Fibroblast of villous mesenchyme (primary cell): ENCODE measurements around the gene TRAPPC14. TPM values are rescaled to one million over a fixed set of nuclear protein-coding genes. Genes with fewer than 3 reads are reported as not detected.

ENCODE experiments used
- DNase-seq: peaks from one replicate; pipeline ENCODE4 v3.0.0-alpha.2; 2010; ENCODE audit warnings: low read depth
- H3K4me3 ChIP-seq: 2 replicates; pipeline ENCODE4 v1.5.1; 2011; ENCODE audit warnings: low read depth, mild to moderate bottlenecking, low read length
- CTCF ChIP-seq: IDR thresholded peaks from 2 replicates; pipeline ENCODE4 v1.5.1; 2012; ENCODE audit warnings: low read depth, mild to moderate bottlenecking, low read length; ENCODE audit not compliant: insufficient read depth
- total RNA-seq: library from RNA; depleted of rRNA; stranded (reverse); fragments of >200 nt; gene quantifications from 2 replicates; pipeline ENCODE4 v1.2.3, GENCODE V29; 2012

TRAPPC14 gene
- total RNA-seq, 1 donor = 14.2 TPM

- no peak for TF ChIP-seq CTCF
- peak; percentile 64 for DNase-seq
These were observed 38.4 kb downstream of the TRAPPC14 start for GRCh38 chr7:100119970-100120732.

GRCh38 chr7:100119072-100119969 lies 39.2 kb downstream of the TRAPPC14 start, which contains the start of the genes CNPY4 and TAF6:
Gene CNPY4, plus strand, starts transcription at chr7:100119634. Its CDS starts 111 bp downstream, at chr7:100119745.
Gene TAF6, minus strand, starts transcription at chr7:100119358. Its CDS starts 5,149 bp downstream, at chr7:100114209.
- no peak for TF ChIP-seq CTCF
- peak; percentile 97 for DNase-seq
- H3K4me3 ChIP-seq = peak within 1 kb of the TSS; percentile 97

More at GRCh38 chr7:100119970-100120732, 38.4 kb downstream of the TRAPPC14 start:
- peak overlapping the region; percentile 97 for H3K4me3 ChIP-seq

GRCh38 chr7:100118388-100119071 lies 40.0 kb downstream of the TRAPPC14 start:
- no peak for DNase-seq
- no peak for TF ChIP-seq CTCF

GRCh38 chr7:100115026-100115425 lies 43.5 kb downstream of the TRAPPC14 start:
- no peak for TF ChIP-seq CTCF
- H3K4me3 ChIP-seq = no peak overlapping the region
- no peak for DNase-seq

More at GRCh38 chr7:100118388-100119071, 40.0 kb downstream of the TRAPPC14 start:
- H3K4me3 ChIP-seq = peak overlapping the region; percentile 97

- no peak for TF ChIP-seq CTCF
- no peak for DNase-seq
These were observed 46.6 kb downstream of the TRAPPC14 start for GRCh38 chr7:100111914-100112313.

GRCh38 chr7:100111156-100111555 lies 47.4 kb downstream of the TRAPPC14 start:
- H3K4me3 ChIP-seq = no peak overlapping the region
- no peak for DNase-seq
- TF ChIP-seq CTCF = no peak

More at GRCh38 chr7:100111914-100112313, 46.6 kb downstream of the TRAPPC14 start:
- H3K4me3 ChIP-seq = no peak overlapping the region
